SU-DHL-6 (cell line): ENCODE data around the gene KCTD11.

ENCODE experiments used
- H2AFZ ChIP-seq: fragments of 200-600 bp; sonication (generic); 2 replicates; pipeline ENCODE4 v1.6.1; 2014; ENCODE audit warnings: low read depth, mild to moderate bottlenecking, moderate library complexity, mixed read lengths, antibody characterized with exemption, low read length; ENCODE audit not compliant: severe bottlenecking
- H3F3A ChIP-seq: fragments of 200-600 bp; shearing (Covaris generic); 2 replicates; pipeline ENCODE4 v1.6.0; 2016; ENCODE audit warnings: antibody characterized with exemption, mild to moderate bottlenecking; ENCODE audit not compliant: insufficient read depth
- H3K27ac ChIP-seq: fragments of 200-600 bp; sonication (generic); 2 replicates; pipeline ENCODE4 v1.5.1; 2016; ENCODE audit warnings: low read depth, mild to moderate bottlenecking, low read length, moderate library complexity, mixed read lengths
- H3K27me3 ChIP-seq: fragments of 200-600 bp; sonication (generic), shearing (Covaris generic); 2 replicates; pipeline ENCODE4 v1.6.0; 2014; ENCODE audit warnings: mild to moderate bottlenecking, low read length
- H3K36me3 ChIP-seq: fragments of 200-600 bp; sonication (generic); 2 replicates; pipeline ENCODE4 v1.6.1; 2014; ENCODE audit warnings: mild to moderate bottlenecking, low read length, mixed read lengths
- H3K4me2 ChIP-seq: fragments of 300-600, 200-600 bp; shearing (Covaris generic), sonication (generic); 2 replicates; pipeline ENCODE4 v1.6.0; 2014; ENCODE audit warnings: low read length, low read depth, mild to moderate bottlenecking; ENCODE audit not compliant: poor library complexity, severe bottlenecking
- H3K4me3 ChIP-seq: fragments of 200-600 bp; sonication (generic); 2 replicates; pipeline ENCODE4 v1.5.1; 2014; ENCODE audit warnings: antibody characterized with exemption, low read length, mild to moderate bottlenecking, mixed read lengths; ENCODE audit not compliant: insufficient read depth, poor library complexity, severe bottlenecking
- H3K79me2 ChIP-seq: fragments of 200-600 bp; sonication (generic); 2 replicates; pipeline ENCODE4 v1.6.1; 2014; ENCODE audit warnings: mild to moderate bottlenecking, low read length, moderate library complexity; ENCODE audit not compliant: insufficient read depth
- H3K9ac ChIP-seq: fragments of 200-600 bp; sonication (generic); 2 replicates; pipeline ENCODE4 v1.7.0; 2014; ENCODE audit warnings: mild to moderate bottlenecking, low read length
- H3K9me2 ChIP-seq: fragments of 200-600 bp; sonication (generic); replicated peaks from 2 replicates; pipeline ENCODE4 v1.6.1; 2014; ENCODE audit warnings: low read length; ENCODE audit not compliant: insufficient read depth
- H3K9me3 ChIP-seq: fragments of 200-600 bp; sonication (generic); 2 replicates; pipeline ENCODE4 v1.6.1; 2014; ENCODE audit warnings: low read length, mixed read lengths; ENCODE audit not compliant: insufficient read depth
- H4K20me1 ChIP-seq: fragments of 200-600 bp; sonication (generic); 2 replicates; pipeline ENCODE4 v1.6.1; 2014; ENCODE audit warnings: low read depth, mild to moderate bottlenecking, antibody characterized with exemption, low read length, moderate library complexity, mixed read lengths
- CTCF ChIP-seq: fragments of 200-600 bp; sonication (generic); IDR thresholded peaks from one replicate; pipeline ENCODE4 v1.5.1; 2017; ENCODE audit warnings: antibody characterized with exemption, mild to moderate bottlenecking, low read length, moderate library complexity; ENCODE audit not compliant: insufficient read depth, poor library complexity, severe bottlenecking
- EZH2phosphoT487 ChIP-seq: fragments of 200-600 bp; sonication (generic), shearing (Covaris generic); conservative IDR thresholded peaks from 2 replicates; pipeline ENCODE4 v1.6.1; 2018; ENCODE audit warnings: mild to moderate bottlenecking, antibody characterized with exemption, low read length, moderate library complexity, mixed read lengths

The KCTD11 gene

GRCh38 chr17:7346761-7347614 lies 5.0 kb upstream of the KCTD11 start:
- H3K27ac ChIP-seq: no peak overlapping the region
- H3K9ac ChIP-seq: no peak overlapping the region
- no peaks in the 10 kb centered on the region for H3K36me3 ChIP-seq
- H2AFZ ChIP-seq: no peak overlapping the region
- no peaks in the 10 kb centered on the region for H3K9me3 ChIP-seq
- no peaks in the 10 kb centered on the region for H3K79me2 ChIP-seq
- no peak overlapping the region for H3K4me3 ChIP-seq
- H3F3A ChIP-seq: peaks cover 13% of the 10 kb centered on the region
- no peak for TF ChIP-seq EZH2phosphoT487
- TF ChIP-seq CTCF: no peak
- no peak overlapping the region for H3K4me2 ChIP-seq
- no peaks in the 10 kb centered on the region for H3K9me2 ChIP-seq
- no peaks in the 10 kb centered on the region for H3K27me3 ChIP-seq
- H4K20me1 ChIP-seq: no peaks in the 10 kb centered on the region

GRCh38 chr17:7347630-7348477 lies 4.1 kb upstream of the KCTD11 start:
- H3K4me3 ChIP-seq: no peak overlapping the region
- no peak overlapping the region for H3K9ac ChIP-seq
- no peaks in the 10 kb centered on the region for H3K36me3 ChIP-seq
- H2AFZ ChIP-seq: no peak overlapping the region
- H3K4me2 ChIP-seq: no peak overlapping the region
- H3K27ac ChIP-seq: no peak overlapping the region
- no peaks in the 10 kb centered on the region for H3K27me3 ChIP-seq
- no peaks in the 10 kb centered on the region for H3K79me2 ChIP-seq
- no peaks in the 10 kb centered on the region for H3K9me2 ChIP-seq
- TF ChIP-seq EZH2phosphoT487: no peak
- H4K20me1 ChIP-seq: no peaks in the 10 kb centered on the region
- H3F3A ChIP-seq: peaks cover 13% of the 10 kb centered on the region
- no peaks in the 10 kb centered on the region for H3K9me3 ChIP-seq

GRCh38 chr17:7348478-7349242 lies 3.3 kb upstream of the KCTD11 start:
- Histone ChIP-seq H3K9me3 (no peaks in the 10 kb centered on the region), H3K27me3 (no peaks in the 10 kb centered on the region), H3K9me2 (no peaks in the 10 kb centered on the region), H3K9ac (no peak overlapping the region), H3K27ac (no peak overlapping the region), H3F3A (peaks cover 13% of the 10 kb centered on the region), H3K79me2 (no peaks in the 10 kb centered on the region), H3K4me3 (no peak overlapping the region), H3K36me3 (no peaks in the 10 kb centered on the region), H3K4me2 (no peak overlapping the region), H2AFZ (no peak overlapping the region), H4K20me1 (no peaks in the 10 kb centered on the region)
- TF ChIP-seq EZH2phosphoT487 (no peak), CTCF (no peak)
